K562 (cell line): ENCODE measurements around the gene ZNF618. TPM values are rescaled to one million over a fixed set of nuclear protein-coding genes. Genes with fewer than 3 reads are reported as not detected.
A peak's percentile ranks its signal among the peaks of the same experiment; 100 is the strongest.

Experiments
- ATAC-seq: fragments of 200-7000 bp; cut with Tn5 transposase; 3 replicates; pipeline ENCODE4 v1.9.1; 2020; ENCODE audit warnings: moderate library complexity
- BruUV-seq: library from RNA; stranded (reverse); fragments of 400-500 nt; replicated peaks from 2 replicates; lab custom pipeline; 2021; lab: Mats Ljungman, UMichigan
- CTCF ChIA-PET: fragments of 300-600 bp; formaldehyde crosslinking; extraction: SDS; loops from one replicate; lab custom pipeline; 2021; ENCODE audit warnings: low intra/inter-chr PET ratio; lab: Yijun Ruan, JAX
- POLR2A ChIA-PET: fragments of 300-600, 350-650 bp; sonication (Branson Sonifier 250); formaldehyde crosslinking; extraction: SDS; loops from one replicate; lab custom pipeline; 2021; ENCODE audit warnings: antibody characterized with exemption, inconsistent platforms; lab: Yijun Ruan, JAX
- DNase-seq, 4 experiments: peaks; one replicate each; pipeline versions ENCODE4 v3.0.0 to v3.0.0-alpha.2; 2011 to 2018; ENCODE audit warnings: low spot score in 3 of 4, mixed read lengths in 3 of 4; ENCODE audit errors: extremely low read depth in 1 of 4
- FAIRE-seq: peaks from 2 replicates; lab custom pipeline; 2011; peaks lifted over from hg19 to GRCh38; lab: Jason Lieb, UNC
- H2AFZ ChIP-seq: 2 replicates; pipeline ENCODE4 v1.6.0; 2011; ENCODE audit warnings: low read depth, low read length, control low read depth, inconsistent platforms
- H3K27ac ChIP-seq: fragments of 200-600 bp; 3 replicates; pipeline ENCODE4 v1.8.0; 2011; ENCODE audit warnings: low read depth, mild to moderate bottlenecking, control low read depth, inconsistent platforms, low read length, moderate library complexity, mixed read lengths; ENCODE audit errors: extremely low read depth
- H3K27me3 ChIP-seq, 2 experiments: fragments of 300-600 bp in 1 of 2; 2 replicates in 1 of 2; 3 replicates in 1 of 2; pipeline versions ENCODE4 v1.6.0 to v1.8.0; 2011; ENCODE audit warnings: inconsistent platforms in 2 of 2, low read length in 2 of 2, mild to moderate bottlenecking in 1 of 2, mixed read lengths in 1 of 2, moderate library complexity in 1 of 2; ENCODE audit not compliant: control insufficient read depth in 2 of 2, insufficient read depth in 2 of 2
- H3K36me3 ChIP-seq: fragments of 300-600 bp; 3 replicates; pipeline ENCODE4 v1.8.0; 2011; ENCODE audit warnings: mild to moderate bottlenecking, low read length, inconsistent platforms; ENCODE audit not compliant: control insufficient read depth, insufficient read depth
- H3K4me1 ChIP-seq, 2 experiments: fragments of 200-600 bp in 1 of 2; replicated peaks in 1 of 2; 2 replicates in 1 of 2; 3 replicates in 1 of 2; pipeline versions ENCODE4 v1.5.1 to v1.8.0; 2011; ENCODE audit warnings: inconsistent platforms in 2 of 2, low read length in 2 of 2, mild to moderate bottlenecking in 1 of 2, mixed read lengths in 1 of 2, moderate library complexity in 1 of 2; ENCODE audit not compliant: control insufficient read depth in 2 of 2, insufficient read depth in 2 of 2
- H3K4me2 ChIP-seq: 2 replicates; pipeline ENCODE4 v1.6.1; 2011; ENCODE audit warnings: low read length, control low read depth, inconsistent platforms, mixed read lengths; ENCODE audit not compliant: insufficient read depth
- H3K4me3 ChIP-seq: fragments of 200-600 bp; sonication (generic), shearing (Covaris generic); 2 replicates; pipeline ENCODE4 v1.5.1; 2016; ENCODE audit warnings: control low read depth, inconsistent platforms
- H3K79me2 ChIP-seq: fragments of 200-600 bp; 3 replicates; pipeline ENCODE4 v1.8.0; 2011; ENCODE audit warnings: low read length, inconsistent platforms; ENCODE audit not compliant: control insufficient read depth, insufficient read depth
- H3K9ac ChIP-seq, 2 experiments: 2 replicates each; pipeline versions ENCODE4 v1.6.0 to v1.6.1; 2011; ENCODE audit warnings: low read depth in 2 of 2, low read length in 2 of 2, control low read depth in 1 of 2, inconsistent platforms in 1 of 2, mild to moderate bottlenecking in 1 of 2, mixed read lengths in 1 of 2; ENCODE audit not compliant: insufficient read depth in 1 of 2
- H3K9me1 ChIP-seq: one replicate; pipeline ENCODE4 v1.6.0; 2011; ENCODE audit warnings: inconsistent platforms, mild to moderate bottlenecking, low read length, moderate library complexity; ENCODE audit not compliant: control insufficient read depth, insufficient read depth
- H3K9me3 ChIP-seq: replicated peaks from 2 replicates; pipeline ENCODE4 v1.5.1; 2011; ENCODE audit warnings: low read depth, low read length, inconsistent platforms; ENCODE audit not compliant: control insufficient read depth, insufficient read depth
- H4K20me1 ChIP-seq: replicated peaks from 2 replicates; pipeline ENCODE4 v1.6.1; 2011; ENCODE audit warnings: low read length, inconsistent platforms, mixed read lengths; ENCODE audit not compliant: control insufficient read depth, insufficient read depth
- PHF21A ChIP-seq: fragments of 450-650 bp; IDR thresholded peaks from 2 replicates; pipeline ENCODE4 v1.6.1; 2017; ENCODE audit warnings: low read depth, borderline replicate concordance
- POLR2H ChIP-seq: IDR thresholded peaks from 2 replicates; pipeline ENCODE4 v1.6.1; 2016; ENCODE audit warnings: missing genetic modification characterization, low read depth, mild to moderate bottlenecking, control low read depth, missing compliant biosample characterization, moderate library complexity
- RBM25 ChIP-seq: fragments of 200-400 bp; formaldehyde crosslinking; IDR thresholded peaks from 2 replicates; pipeline ENCODE4 v1.6.1; 2018; ENCODE audit warnings: low read length, low read depth, moderate library complexity; ENCODE audit not compliant: severe bottlenecking
- WGBS: fragments of 100-300 bp; shearing (Covaris generic); methylation state at CpG from one replicate; pipeline ENCODE4 v1.1.6; 2016; ENCODE audit warnings: low coverage, mixed read lengths; ENCODE audit not compliant: insufficient coverage; ENCODE audit errors: missing lambda C conversion rate; 5-methylcytosine and 5-hydroxymethylcytosine counted together
- in situ Hi-C: fragments of 300-500 bp; cut with MboI; formaldehyde crosslinking; loops from 4 replicates; pipeline ENCODE4 v1.15.0; 2018; ENCODE audit warnings: inconsistent platforms, mixed read lengths
- intact Hi-C: fragments of 100-400 bp; cut with micrococcal nuclease; formaldehyde crosslinking; loops from 2 replicates; pipeline ENCODE4 v1.14.2; 2022
- polyA plus RNA-seq, 8 experiments: library from polyadenylated mRNA; depleted of rRNA in 4 of 8; stranded (reverse) in 5 of 8; unstranded in 3 of 8; fragments of >200 nt; fragmentation: Nextera tagmentation in 2 of 8; fragmentation: Illumina TruSeq in 1 of 8; extraction: Ambion mirVana in 2 of 8; extraction: Trizol in 1 of 8; gene quantifications; 2 replicates each; pipeline versions ENCODE4 v1.2.1 to v1.2.3, GENCODE V29; 2011 to 2014; ENCODE audit warnings: inconsistent platforms in 1 of 8, missing spikeins in 1 of 8
- total RNA-seq, 7 experiments: library from RNA; depleted of rRNA in 6 of 7; stranded (reverse); fragments of >200 nt in 6 of 7; fragmentation: Illumina TruSeq in 2 of 7; extraction: Trizol in 2 of 7; gene quantifications; 2 replicates each; pipeline versions ENCODE4 v1.2.1 to v1.2.3, GENCODE V29; 2011 to 2021; ENCODE audit warnings: low replicate concordance in 1 of 7

Gene ZNF618
- total and polyA plus RNA-seq, 9 of the 15 experiments (the other 6 are each of a cell fraction or from before 2014, with no cell fraction given), result 0.08 to 13.7 (median 3.4) TPM

DNA sequence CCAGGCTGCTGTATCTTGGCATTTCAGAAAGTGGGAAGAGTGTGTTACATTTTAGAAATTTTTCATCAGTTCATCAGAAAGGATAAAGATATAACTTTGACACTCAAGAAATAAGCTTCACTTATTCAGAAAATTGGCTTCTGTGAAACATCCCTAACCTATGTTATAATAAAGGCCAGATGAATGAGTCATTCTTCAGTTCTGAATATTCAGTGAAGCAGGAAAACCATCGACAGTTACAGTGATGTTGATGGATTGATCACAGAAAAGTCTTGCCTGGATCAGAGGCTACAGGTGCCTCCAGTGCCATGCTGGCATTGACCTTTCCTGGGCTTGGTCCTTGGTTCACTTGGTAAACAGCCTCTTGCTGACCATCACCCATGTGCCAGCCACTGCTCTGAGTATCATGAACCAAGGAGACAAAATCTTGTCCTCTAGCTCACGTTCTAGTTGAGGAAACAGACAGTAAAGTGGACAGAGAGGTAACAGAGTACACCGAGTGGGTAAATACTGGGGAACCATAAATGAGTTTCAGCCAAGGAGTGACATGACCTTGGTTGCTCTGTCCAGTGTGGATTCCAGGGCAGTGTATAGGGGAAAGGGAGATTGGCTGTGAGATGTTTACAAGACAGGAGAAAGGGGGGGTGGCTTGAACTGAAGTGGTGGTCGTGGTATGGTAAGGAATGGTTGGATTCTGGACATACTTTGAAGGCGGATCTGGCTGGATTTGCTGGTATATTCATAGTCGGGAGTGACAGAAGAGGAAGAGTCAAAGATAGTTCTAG is 103.4 kb downstream of the ZNF618 start:
- H4K20me1 ChIP-seq, result peaks cover 9% of the 10 kb centered on the region; the same call in 1 of the 2 replicates
- BruUV-seq, result no TSS peak
- H2AFZ ChIP-seq, result no peak overlapping the region
- intact Hi-C loops, result no loop called here
- no peaks in the 10 kb centered on the region for H3K79me2 ChIP-seq
- no peak overlapping the region for H3K4me3 ChIP-seq
- no peaks in the 10 kb centered on the region for H3K9me1 ChIP-seq
- ATAC-seq (no peak), DNase-seq (no peak), FAIRE-seq (no peak)
- no peaks in the 10 kb centered on the region for H3K27me3 ChIP-seq
- no peak for TF ChIP-seq PHF21A
- ChIA-PET POLR2A (no interaction called here), CTCF (no interaction called here)
- no peak overlapping the region for H3K4me2 ChIP-seq
- no peaks in the 10 kb centered on the region for H3K9me3 ChIP-seq
- in situ Hi-C loops, result no loop called here
- H3K27ac ChIP-seq, result no peak overlapping the region
- WGBS, result 21% methylated on average over 6 of the region's 6 CpGs
- no peaks in the 10 kb centered on the region for H3K4me1 ChIP-seq
- no peak overlapping the region for H3K9ac ChIP-seq
- H3K36me3 ChIP-seq, result no peaks in the 10 kb centered on the region

DNA sequence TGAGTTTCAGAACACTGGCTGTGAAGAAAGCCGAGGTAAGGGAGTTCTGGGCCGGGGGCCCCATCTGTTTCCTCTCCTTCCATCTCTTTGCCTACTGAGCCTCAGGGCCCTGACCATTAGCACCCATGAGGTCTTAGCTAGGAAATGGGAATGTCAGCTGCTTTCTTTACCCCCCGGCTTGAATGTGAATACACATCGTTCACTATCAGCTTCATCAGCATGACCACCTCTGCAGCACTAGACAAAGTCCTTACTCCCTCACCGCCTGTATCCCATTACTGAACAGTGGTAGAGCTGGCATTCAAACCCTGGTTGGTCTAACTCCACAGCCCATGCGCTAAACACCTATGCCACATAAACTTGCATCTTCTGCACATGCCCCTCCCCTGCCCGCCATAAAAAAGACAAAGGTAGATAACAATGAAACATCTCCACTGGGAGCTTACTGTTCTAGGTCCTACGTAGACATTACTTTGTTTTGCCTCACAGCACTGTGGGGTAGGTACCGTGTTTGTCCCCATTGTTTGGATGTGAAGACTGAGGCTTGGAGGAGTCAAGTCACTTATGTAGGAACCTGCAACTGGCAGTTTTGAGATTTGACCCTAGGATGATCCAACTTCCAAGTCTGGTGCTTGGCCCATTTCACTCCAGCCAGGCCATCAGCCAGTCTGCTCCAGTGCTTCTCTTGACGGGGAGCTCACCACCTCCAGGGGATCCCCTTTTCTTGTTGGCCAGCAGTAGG is 108.7 kb downstream of the ZNF618 start:
- in situ Hi-C loops (no loop called here), intact Hi-C loops (no loop called here)
- no TSS peak for BruUV-seq
- no peak for FAIRE-seq
- H3K4me3 ChIP-seq, result no peak overlapping the region
- H3K4me2 ChIP-seq, result no peak overlapping the region
- CTCF ChIA-PET, result no interaction called here
- peaks cover 5% of the 10 kb centered on the region; the same call in 1 of the 3 replicates for H3K36me3 ChIP-seq
- POLR2A ChIA-PET, result interaction anchor here (0.6 to 1.3 kb wide), 2 partner anchors 16 to 213 kb away, joined by 3 to 4 read pairs; no protein-coding TSS in a partner anchor
- ATAC-seq, result no peak
- H3K9ac ChIP-seq, result no peak overlapping the region
- no peaks in the 10 kb centered on the region; a peak in 1 of 5 replicates for H3K4me1 ChIP-seq
- H3K9me3 ChIP-seq, result no peaks in the 10 kb centered on the region
- H3K27me3 ChIP-seq, result no peaks in the 10 kb centered on the region
- H3K79me2 ChIP-seq, result no peaks in the 10 kb centered on the region
- 0 out of 2 replicates have a peak, but pooled peaks cover 8% of the 10 kb centered on the region for H4K20me1 ChIP-seq
- H3K27ac ChIP-seq, result no peak overlapping the region
- 60% methylated on average over 10 of the region's 10 CpGs for WGBS
- peaks cover 4% of the 10 kb centered on the region for H3K9me1 ChIP-seq
- DNase-seq, result no peak
- TF ChIP-seq RBM25, result peak; percentile 82
- no peak for TF ChIP-seq POLR2H (tag)
- no peak overlapping the region for H2AFZ ChIP-seq
